SW 1271 (cell line): ENCODE measurements around the gene PCDHA13.
A peak's percentile ranks its signal among the peaks of the same experiment; 100 is the strongest.
"Not testable (repeated sequence)": the region's sequence is repeated elsewhere in the genome, so short reads cannot be mapped to it uniquely, and the experiment has no call there.

Experiments
- DNase-seq, 2 experiments: peaks; one replicate each; lab custom pipeline; 2025; lab: John Stamatoyannopoulos, UW

PCDHA13 gene, protein sequence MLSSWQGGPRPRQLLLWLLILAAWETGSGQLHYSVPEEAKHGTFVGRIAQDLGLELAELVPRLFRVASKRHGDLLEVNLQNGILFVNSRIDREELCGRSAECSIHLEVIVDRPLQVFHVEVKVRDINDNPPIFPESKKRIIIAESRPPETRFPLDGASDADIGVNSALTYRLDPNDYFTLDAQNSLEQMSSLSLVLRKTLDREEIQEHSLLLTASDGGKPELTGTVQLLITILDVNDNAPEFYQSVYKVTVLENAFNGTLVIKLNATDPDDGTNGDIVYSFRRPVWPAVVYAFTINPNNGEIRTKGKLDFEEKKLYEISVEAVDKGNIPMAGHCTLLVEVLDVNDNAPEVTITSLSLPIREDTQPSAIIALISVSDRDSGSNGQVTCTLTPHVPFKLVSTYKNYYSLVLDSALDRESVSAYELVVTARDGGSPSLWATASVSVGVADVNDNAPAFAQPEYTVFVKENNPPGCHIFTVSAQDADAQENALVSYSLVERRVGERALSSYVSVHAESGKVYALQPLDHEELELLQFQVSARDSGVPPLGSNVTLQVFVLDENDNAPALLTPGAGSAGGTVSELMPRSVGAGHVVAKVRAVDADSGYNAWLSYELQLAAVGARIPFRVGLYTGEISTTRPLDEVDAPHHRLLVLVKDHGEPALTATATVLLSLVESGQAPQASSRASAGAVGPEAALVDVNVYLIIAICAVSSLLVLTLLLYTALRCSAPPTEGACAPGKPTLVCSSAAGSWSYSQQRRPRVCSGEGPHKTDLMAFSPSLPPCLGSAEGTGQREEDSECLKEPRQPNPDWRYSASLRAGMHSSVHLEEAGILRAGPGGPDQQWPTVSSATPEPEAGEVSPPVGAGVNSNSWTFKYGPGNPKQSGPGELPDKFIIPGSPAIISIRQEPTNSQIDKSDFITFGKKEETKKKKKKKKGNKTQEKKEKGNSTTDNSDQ

DNA sequence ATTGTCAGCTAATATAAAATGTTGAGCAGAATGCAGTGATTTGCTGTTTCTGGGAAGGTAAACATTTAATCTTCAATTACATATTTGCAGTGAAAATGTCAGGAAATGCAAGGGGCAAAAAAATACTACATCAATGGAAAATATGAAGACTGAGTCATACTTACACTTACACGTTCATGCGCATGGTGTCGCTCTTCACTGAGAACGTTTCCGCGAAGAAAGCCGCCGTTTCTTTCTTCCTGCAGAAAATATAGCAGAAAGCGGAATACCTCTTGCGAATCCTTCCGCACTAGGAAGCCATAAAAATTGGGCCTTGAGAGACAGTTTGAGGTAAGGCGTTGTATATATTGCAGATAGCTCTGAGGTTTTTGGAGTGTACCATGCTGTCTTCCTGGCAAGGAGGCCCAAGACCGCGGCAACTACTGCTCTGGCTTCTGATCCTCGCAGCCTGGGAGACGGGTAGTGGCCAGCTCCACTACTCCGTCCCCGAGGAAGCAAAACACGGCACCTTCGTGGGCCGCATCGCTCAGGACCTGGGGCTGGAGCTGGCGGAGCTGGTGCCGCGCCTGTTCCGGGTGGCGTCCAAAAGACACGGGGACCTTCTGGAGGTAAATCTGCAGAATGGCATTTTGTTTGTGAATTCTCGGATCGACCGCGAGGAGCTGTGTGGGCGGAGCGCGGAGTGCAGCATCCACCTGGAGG is at the start of gene PCDHA13:
TSS of gene PCDHA13 (plus strand) at position 236 of the 702 bp plus-strand sequence. CDS start at position 381, 145 bp downstream.
- DNase-seq: no peak

GRCh38 chr5:140833993-140834392 is 47.9 kb upstream of the PCDHA13 start, which contains the start of gene PCDHA7:
TSS of gene PCDHA7 (plus strand) at chr5:140834269. CDS start at chr5:140834384, 115 bp downstream.
- no peak for DNase-seq

- DNase-seq: not testable (repeated sequence)
These were observed 47.4 kb upstream of the PCDHA13 start for GRCh38 chr5:140834439-140835008.

- DNase-seq: no peak
These were observed 46.1 kb upstream of the PCDHA13 start for GRCh38 chr5:140835622-140836510.

GRCh38 chr5:140840978-140841962 is 40.7 kb upstream of the PCDHA13 start, which contains the start of gene PCDHA8:
TSS of gene PCDHA8 (plus strand) at chr5:140841187. CDS start at chr5:140841322, 135 bp downstream.
- DNase-seq: peak in 1 of 2 experiments; percentile 27

DNA sequence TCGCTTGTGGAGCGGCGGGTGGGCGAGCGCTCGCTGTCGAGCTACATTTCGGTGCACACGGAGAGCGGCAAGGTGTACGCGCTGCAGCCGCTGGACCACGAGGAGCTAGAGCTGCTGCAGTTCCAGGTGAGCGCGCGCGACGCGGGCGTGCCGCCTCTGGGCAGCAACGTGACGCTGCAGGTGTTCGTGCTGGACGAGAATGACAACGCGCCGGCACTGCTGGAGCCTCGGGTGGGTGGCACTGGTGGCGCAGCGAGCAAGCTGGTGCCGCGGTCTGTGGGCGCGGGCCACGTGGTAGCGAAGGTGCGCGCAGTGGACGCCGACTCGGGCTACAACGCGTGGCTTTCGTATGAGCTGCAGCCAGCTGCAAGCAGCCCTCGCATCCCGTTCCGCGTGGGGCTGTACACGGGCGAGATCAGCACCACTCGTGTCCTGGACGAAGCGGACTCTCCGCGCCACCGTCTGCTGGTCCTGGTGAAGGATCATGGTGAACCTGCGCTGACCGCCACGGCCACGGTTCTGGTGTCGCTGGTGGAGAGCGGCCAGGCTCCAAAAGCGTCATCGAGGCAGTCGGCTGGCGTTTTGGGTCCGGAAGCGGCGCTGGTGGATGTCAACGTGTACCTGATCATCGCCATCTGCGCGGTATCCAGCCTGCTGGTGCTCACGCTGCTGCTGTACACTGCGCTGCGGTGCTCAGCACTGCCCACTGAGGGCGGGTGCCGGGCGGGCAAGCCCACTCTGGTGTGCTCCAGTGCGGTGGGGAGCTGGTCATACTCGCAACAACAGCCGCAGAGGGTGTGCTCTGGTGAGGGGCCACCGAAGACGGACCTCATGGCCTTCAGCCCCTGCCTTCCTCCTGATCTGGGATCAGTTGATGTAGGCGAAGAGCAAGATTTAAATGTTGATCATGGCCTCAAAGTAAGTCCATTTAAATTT is 38.9 kb upstream of the PCDHA13 start:
- no peak for DNase-seq

DNA sequence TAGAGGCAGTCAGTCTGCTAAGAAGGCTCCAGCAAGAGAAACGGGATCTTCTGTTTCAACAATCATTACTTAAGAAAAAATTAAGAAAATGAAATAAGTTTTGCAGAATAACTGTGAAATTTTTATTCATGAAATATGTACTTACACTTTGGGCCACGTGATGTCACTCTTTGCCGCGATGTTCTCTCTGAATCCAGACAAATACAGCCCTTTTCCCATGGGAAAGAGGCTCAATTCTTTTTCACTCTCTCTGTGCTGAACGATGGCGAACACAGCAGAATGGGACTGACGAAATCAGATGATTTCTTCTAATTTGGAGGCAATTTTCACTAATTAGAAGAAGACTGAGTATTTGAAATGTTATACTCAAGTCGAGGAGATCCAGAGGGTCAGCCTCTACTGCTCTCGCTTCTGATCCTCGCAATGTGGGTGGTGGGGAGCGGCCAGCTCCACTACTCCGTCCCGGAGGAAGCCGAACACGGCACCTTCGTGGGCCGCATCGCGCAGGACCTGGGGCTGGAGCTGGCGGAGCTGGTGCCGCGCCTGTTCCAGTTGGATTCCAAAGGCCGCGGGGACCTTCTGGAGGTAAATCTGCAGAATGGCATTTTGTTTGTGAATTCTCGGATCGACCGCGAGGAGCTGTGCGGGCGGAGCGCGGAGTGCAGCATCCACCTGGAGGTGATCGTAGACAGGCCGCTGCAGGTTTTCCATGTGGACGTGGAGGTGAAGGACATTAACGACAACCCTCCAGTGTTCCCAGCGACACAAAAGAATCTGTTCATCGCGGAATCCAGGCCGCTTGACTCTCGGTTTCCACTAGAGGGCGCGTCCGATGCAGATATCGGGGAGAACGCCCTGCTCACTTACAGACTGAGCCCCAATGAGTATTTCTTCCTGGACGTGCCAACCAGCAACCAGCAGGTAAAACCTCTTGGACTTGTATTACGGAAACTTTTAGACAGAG is 33.5 kb upstream of the PCDHA13 start, which contains the start of gene PCDHA9:
TSS of gene PCDHA9 (plus strand) at position 244 of the 964 bp plus-strand sequence. CDS start at position 358, 114 bp downstream.
- not testable (repeated sequence) for DNase-seq

GRCh38 chr5:140849831-140850634 is 31.9 kb upstream of the PCDHA13 start:
- not testable (repeated sequence) for DNase-seq

DNA sequence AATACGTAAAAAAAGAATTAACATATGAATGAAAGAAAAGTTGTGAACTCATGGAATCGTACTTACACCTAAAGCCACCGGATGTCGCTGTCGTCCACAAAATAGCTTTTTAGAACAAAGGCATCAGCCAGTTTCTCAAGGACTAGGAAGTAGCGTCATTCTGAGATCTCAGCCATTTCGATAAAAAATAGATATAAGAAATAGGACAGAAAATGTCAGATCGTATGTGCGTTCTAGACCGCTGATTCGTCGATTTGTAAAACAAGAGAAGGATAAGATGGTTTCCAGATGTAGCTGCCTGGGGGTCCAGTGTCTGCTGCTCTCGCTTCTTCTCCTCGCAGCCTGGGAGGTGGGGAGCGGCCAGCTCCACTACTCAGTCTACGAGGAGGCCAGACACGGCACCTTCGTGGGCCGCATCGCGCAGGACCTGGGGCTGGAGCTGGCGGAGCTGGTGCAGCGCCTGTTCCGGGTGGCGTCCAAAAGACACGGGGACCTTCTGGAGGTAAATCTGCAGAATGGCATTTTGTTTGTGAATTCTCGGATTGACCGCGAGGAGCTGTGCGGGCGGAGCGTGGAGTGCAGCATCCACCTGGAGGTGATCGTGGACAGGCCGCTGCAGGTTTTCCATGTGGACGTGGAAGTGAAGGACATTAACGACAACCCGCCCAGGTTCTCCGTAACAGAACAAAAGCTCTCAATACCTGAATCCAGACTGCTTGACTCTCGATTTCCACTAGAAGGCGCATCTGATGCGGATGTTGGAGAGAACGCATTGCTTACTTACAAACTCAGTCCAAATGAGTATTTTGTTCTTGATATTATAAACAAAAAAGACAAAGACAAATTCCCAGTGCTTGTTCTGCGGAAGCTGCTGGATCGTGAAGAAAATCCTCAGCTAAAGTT is 25.9 kb upstream of the PCDHA13 start, which contains the start of gene PCDHA10:
TSS of gene PCDHA10 (plus strand) at position 126 of the 903 bp plus-strand sequence. CDS start at position 278, 152 bp downstream.
- no peak for DNase-seq

DNA sequence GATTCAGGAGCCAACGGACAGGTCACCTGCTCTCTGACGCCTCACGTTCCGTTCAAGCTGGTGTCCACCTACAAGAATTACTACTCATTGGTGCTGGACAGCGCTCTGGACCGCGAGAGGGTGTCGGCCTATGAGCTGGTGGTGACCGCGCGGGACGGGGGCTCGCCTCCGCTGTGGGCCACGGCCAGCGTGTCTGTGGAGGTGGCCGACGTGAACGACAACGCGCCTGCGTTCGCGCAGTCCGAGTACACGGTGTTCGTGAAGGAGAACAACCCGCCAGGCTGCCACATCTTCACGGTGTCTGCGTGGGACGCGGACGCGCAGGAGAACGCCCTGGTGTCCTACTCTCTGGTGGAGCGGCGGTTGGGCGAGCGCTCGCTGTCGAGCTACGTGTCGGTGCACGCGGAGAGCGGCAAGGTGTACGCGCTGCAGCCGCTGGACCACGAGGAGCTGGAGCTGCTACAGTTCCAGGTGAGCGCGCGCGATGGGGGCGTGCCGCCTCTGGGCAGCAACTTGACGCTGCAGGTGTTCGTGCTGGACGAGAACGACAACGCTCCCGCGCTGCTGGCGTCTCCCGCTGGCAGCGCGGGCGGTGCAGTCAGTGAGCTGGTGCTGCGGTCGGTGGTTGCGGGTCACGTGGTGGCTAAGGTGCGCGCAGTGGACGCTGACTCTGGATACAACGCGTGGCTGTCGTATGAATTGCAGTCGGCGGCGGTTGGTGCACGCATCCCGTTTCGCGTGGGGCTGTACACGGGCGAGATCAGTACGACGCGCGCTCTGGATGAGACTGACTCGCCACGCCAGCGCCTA is 24.5 kb upstream of the PCDHA13 start:
- DNase-seq: no peak

GRCh38 chr5:140857987-140858240 is 24.0 kb upstream of the PCDHA13 start:
- DNase-seq: no peak

DNA sequence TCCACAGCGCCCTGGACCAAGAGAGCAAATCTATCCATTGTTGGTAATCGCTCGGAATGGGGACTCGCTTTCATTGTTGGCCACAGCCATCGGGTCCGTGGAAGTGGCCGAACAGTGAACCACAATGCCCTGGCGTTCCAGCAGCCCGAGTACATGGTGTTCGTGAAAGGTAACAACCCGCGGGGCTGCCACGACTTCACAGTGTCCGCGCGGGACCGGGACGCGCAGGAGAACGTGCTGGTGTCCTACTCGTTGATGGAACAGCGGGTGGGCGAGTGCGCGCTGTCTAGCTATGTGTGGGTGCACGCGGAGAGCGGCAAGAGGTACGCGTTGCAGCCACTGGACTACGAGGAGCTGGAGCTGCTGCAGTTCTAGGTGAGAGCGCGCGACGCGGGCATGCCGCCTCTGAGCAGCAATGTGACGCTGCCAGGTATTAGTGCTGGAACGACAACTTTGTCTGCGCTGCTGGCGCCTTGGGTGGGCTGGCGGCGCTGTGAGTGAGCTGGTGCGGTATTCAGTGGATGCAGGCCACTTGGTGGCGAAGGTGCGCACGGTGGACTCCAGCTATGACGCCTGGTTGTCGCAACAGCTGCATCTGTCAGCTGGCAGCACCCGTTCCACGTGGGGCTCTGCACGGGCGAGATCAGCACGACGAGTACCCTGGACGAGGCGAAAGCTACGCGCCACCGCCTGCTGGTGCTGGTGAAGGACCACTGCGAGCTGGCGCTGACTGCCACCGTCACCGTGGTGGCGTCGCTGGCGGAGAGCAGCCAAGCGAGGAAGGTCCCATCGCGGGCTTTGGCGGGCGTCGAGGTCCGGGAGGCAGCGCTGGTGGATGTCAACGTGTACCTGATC is 19.3 kb upstream of the PCDHA13 start:
- DNase-seq: no peak
